Astrocyte of the spinal cord (primary cell): ENCODE results near the gene DOCK11.

Experiments
- DNase-seq: peaks from one replicate; pipeline ENCODE4 v3.0.0; 2011; ENCODE audit warnings: low read depth, low spot score
- H3K4me3 ChIP-seq: 2 replicates; pipeline ENCODE4 v1.5.1; 2011; ENCODE audit warnings: low read depth, mild to moderate bottlenecking, low read length, moderate library complexity
- CTCF ChIP-seq: IDR thresholded peaks from 2 replicates; pipeline ENCODE4 v1.5.1; 2012; ENCODE audit warnings: low read depth, mild to moderate bottlenecking, low read length, inconsistent platforms
- in situ Hi-C: cut with HindIII; loops from 2 replicates; pipeline ENCODE4 v1.10.0; 2017; ENCODE audit warnings: low sequenced_read_pairs

Gene DOCK11

DNA sequence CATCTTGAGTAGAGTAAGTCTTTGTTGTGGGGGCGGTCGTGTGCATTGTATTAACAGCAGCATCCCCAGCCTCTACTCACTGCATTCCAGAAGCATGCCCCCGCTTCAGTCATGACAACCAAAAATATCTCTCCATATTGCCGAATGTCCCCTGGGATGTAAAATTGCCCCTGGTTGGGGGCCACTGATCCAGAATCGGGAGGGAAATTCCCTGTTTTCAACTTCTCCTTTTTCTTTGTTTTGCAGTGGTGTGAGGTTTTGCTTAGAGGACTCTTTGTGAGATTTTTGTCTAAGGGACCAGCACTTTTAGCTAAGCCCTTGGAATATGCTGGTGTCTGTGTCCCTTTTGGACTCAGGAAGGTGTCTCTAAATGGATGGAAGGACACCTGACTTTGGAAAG lies 228.8 kb downstream of the DOCK11 start:
- H3K4me3 ChIP-seq, result no peak overlapping the region
- no peak for TF ChIP-seq CTCF
- DNase-seq, result no peak
- in situ Hi-C loops, result no loop called here

DNA sequence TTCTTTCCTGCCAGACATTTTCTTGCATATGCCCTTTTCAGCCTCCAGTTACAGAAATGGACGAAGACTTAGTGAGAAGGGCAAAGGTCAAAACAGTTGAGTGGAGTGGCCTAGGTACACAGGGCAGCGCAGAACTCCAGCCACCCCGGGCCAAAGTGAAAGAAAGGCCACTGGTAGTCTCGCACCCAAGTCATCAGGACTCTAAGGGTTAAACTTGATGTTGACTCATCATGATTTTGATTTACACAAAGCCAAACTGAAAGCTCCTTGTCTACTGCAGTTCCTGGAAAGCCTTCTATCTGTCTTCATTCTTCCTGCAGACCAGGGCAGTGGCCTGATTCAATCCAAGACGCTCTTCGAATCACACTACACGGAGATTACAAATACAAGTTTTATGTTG lies 229.2 kb downstream of the DOCK11 start:
- H3K4me3 ChIP-seq, result no peak overlapping the region
- in situ Hi-C loops, result no loop called here
- DNase-seq, result peak; percentile 30
- no peak for TF ChIP-seq CTCF

GRCh38 chrX:118726396-118726795 lies 230.8 kb downstream of the DOCK11 start:
- in situ Hi-C loops, result no loop called here
- H3K4me3 ChIP-seq, result no peak overlapping the region
- TF ChIP-seq CTCF, result no peak
- DNase-seq, result no peak

- TF ChIP-seq CTCF, result no peak
- H3K4me3 ChIP-seq, result peak within 1 kb of the TSS; percentile 57
- peak; percentile 90 for DNase-seq
- in situ Hi-C loops, result no loop called here
Observed at GRCh38 chrX:118726887-118727685, 231.5 kb downstream of the DOCK11 start, which contains the start of gene IL13RA1. Gene IL13RA1, plus strand, starts transcription at chrX:118727606. Its CDS starts 33 bp downstream, at chrX:118727639.

DNA sequence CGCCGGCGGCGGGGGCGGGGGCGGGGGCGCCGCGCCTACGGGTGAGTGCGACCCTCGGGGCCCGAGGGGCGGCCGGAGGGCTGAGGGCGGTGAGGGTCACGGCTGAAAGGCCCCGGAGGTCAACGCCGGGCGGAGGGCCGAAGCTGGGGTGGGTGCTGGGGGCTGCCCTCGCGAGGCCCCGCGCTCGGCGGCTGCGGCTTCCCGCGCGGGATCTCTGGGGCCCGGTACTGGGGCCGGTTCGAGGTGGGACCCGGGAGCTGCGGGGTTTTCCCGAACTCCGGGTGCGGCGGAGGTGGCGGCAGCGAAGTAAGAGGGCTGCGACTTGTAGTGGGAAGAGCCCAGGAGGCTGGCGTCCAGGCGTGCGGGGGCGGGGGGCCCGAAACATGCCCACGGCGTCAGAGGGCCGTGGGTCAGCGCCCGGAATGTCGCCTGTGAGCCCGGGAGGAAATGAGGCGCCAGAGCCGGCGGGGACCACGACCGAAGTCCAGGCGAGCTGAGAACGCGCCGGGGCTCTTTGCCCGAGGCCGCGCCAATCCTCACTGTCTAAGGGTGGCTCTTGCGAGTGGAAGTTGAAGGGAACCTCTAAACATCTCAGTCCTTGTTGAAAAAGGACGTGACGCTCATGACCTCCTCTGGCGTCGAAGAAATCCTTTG lies 232.2 kb downstream of the DOCK11 start:
- TF ChIP-seq CTCF, result no peak
- peak; percentile 19 for DNase-seq
- in situ Hi-C loops, result no loop called here
- peak overlapping the region; percentile 57 for H3K4me3 ChIP-seq

DNA sequence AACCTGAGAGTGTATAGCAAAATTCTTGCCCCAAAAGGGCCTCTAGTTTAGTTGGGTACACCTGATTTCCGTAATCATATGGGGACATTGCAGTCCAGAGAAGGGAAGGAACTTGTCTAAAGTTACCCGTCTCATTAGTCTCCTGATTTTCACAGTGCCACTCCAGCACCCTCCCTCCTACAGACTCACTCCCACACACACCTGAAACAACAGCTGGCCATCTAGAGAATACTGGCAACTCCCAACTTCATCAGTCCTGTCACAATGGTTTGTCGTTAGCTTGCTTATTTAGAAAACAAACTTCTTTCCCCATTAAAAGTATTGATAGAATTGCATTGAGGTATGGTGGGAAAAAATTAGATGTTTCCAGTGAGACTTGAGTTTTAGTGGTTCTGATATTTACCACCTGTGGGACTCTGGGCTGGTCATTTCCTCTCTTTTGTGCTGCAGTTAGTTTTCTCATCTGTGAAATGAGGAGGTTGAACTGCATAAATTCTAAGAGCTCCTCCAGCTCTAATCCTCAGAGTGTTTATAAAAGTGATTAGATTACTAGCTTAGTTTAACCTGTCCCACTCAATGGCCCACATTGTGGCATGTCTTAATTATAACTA lies 233.5 kb downstream of the DOCK11 start:
- no peak overlapping the region for H3K4me3 ChIP-seq
- TF ChIP-seq CTCF, result no peak
- DNase-seq, result no peak
- in situ Hi-C loops, result no loop called here
